Panc1 (cell line): ENCODE results near the gene TRIP10. TPM values are rescaled to one million over a fixed set of nuclear protein-coding genes. Genes with fewer than 3 reads are reported as not detected.

Source experiments
- ATAC-seq: fragments of 200-7000 bp; cut with Tn5 transposase; 2 replicates; pipeline ENCODE4 v1.9.1; 2020; ENCODE audit warnings: mild to moderate bottlenecking, moderate library complexity
- BruUV-seq: library from RNA; stranded (reverse); fragments of 400-500 nt; replicated peaks from 2 replicates; lab custom pipeline; 2021; lab: Mats Ljungman, UMichigan
- CTCF ChIA-PET: fragments of 300-600 bp; sonication (Branson Sonifier 250); formaldehyde crosslinking; loops from one replicate; lab custom pipeline; 2022; ENCODE audit warnings: antibody characterized with exemption; lab: Charles Lee
- POLR2A ChIA-PET: fragments of 300-600 bp; sonication (Branson Sonifier 250); formaldehyde crosslinking; loops from one replicate; lab custom pipeline; 2022; ENCODE audit warnings: antibody characterized with exemption; lab: Charles Lee
- DNase-seq: peaks from one replicate; pipeline ENCODE4 v3.0.0-alpha.2; 2010; ENCODE audit warnings: low read depth, low spot score
- H3K27ac ChIP-seq: 2 replicates; pipeline ENCODE4 v1.5.1; 2011; ENCODE audit warnings: mild to moderate bottlenecking, low read length, inconsistent platforms
- H3K27me3 ChIP-seq: fragments of 200-500 bp; sonication (Bioruptor generic); 2 replicates; pipeline ENCODE4 v1.6.0; 2014; ENCODE audit warnings: low read length, inconsistent platforms; ENCODE audit not compliant: control insufficient read depth, insufficient read depth
- H3K36me3 ChIP-seq: fragments of 200-500 bp; sonication (Bioruptor generic); 2 replicates; pipeline ENCODE4 v1.5.1; 2014; ENCODE audit warnings: inconsistent platforms, mild to moderate bottlenecking, low read length, moderate library complexity; ENCODE audit not compliant: control insufficient read depth, insufficient read depth
- H3K4me1 ChIP-seq: 2 replicates; pipeline ENCODE4 v1.5.1; 2011; ENCODE audit warnings: inconsistent platforms, mild to moderate bottlenecking, low read length, moderate library complexity; ENCODE audit not compliant: control insufficient read depth, insufficient read depth
- H3K4me3 ChIP-seq, 2 experiments: 2 replicates each; pipeline ENCODE4 v1.5.1; 2011 to 2012; ENCODE audit warnings: low read depth in 2 of 2, low read length in 2 of 2, mild to moderate bottlenecking in 2 of 2, inconsistent platforms in 1 of 2, moderate library complexity in 1 of 2
- H3K9me3 ChIP-seq: fragments of 200-500 bp; sonication (Bioruptor generic); 2 replicates; pipeline ENCODE4 v1.5.1; 2014; ENCODE audit warnings: low read depth, mild to moderate bottlenecking, inconsistent platforms, low read length, moderate library complexity; ENCODE audit not compliant: control insufficient read depth, insufficient read depth
- CTCF ChIP-seq: fragments of 450-650 bp; IDR thresholded peaks from 2 replicates; pipeline ENCODE4 v1.5.1; 2017; ENCODE audit warnings: mild to moderate bottlenecking
- POLR2AphosphoS5 ChIP-seq: IDR thresholded peaks from 2 replicates; pipeline ENCODE4 v1.6.1; 2012; ENCODE audit warnings: mild to moderate bottlenecking, low read depth, low read length, moderate library complexity
- REST ChIP-seq, 2 experiments: IDR thresholded peaks; 2 replicates each; pipeline ENCODE4 v1.6.1; 2011 to 2012; ENCODE audit warnings: low read depth in 2 of 2, control low read depth in 1 of 2, low read length in 1 of 2, mild to moderate bottlenecking in 1 of 2, moderate library complexity in 1 of 2; ENCODE audit not compliant: insufficient read depth in 1 of 2
- SIN3A ChIP-seq: IDR thresholded peaks from 2 replicates; pipeline ENCODE4 v1.6.1; 2012; ENCODE audit warnings: low read depth, mild to moderate bottlenecking, low read length, moderate library complexity, borderline replicate concordance; ENCODE audit not compliant: insufficient read depth
- TCF7L2 ChIP-seq: IDR thresholded peaks from 2 replicates; pipeline ENCODE4 v1.6.1; 2011; ENCODE audit warnings: mild to moderate bottlenecking, low read depth, low read length, inconsistent platforms
- in situ Hi-C: cut with HindIII; loops from 2 replicates; pipeline ENCODE4 v1.10.0; 2016; ENCODE audit warnings: low sequenced_read_pairs, low pct_unique_long_range_greater_than_20kb
- intact Hi-C: fragments of 100-400 bp; cut with micrococcal nuclease; formaldehyde crosslinking; loops from one replicate; pipeline ENCODE4 v1.10.0; 2022; ENCODE audit not compliant: unreplicated experiment
- total RNA-seq: library from RNA; stranded (reverse); gene quantifications from one replicate; pipeline ENCODE4 v1.2.1, GENCODE V29; 2021; ENCODE audit not compliant: unreplicated experiment

Gene TRIP10
- total RNA-seq, 1 experiment from 2014 or later: 115 TPM

GRCh38 chr19:6754653-6755463 lies 15.4 kb downstream of the TRIP10 start:
- no peak for ATAC-seq
- Histone ChIP-seq H3K36me3 (peaks cover 3% of the 10 kb centered on the region; the same call in 1 of the 2 replicates), H3K27me3 (no peaks in the 10 kb centered on the region), H3K9me3 (no peaks in the 10 kb centered on the region), H3K4me1 (peaks cover 2% of the 10 kb centered on the region; the same call in 1 of the 2 replicates), H3K27ac (no peak overlapping the region), H3K4me3 (no peak overlapping the region)
- POLR2A ChIA-PET: no interaction called here
- no peak for TF ChIP-seq POLR2AphosphoS5
- TF ChIP-seq TCF7L2: no peak
- TF ChIP-seq CTCF: no peak
- no peak for TF ChIP-seq REST (IDR thresholded peaks at IDR 0.05; ENCODE audit: insufficient read depth in 1 of 2, low read depth in 2 of 2, low read length in 1 of 2)
- TF ChIP-seq SIN3A: no peak
- BruUV-seq: no TSS peak
- intact Hi-C loops: loop anchor here (5.0 kb wide), 1 partner anchor 107 kb away; no protein-coding TSS in a partner anchor
- CTCF ChIA-PET: no interaction called here
- in situ Hi-C loops: no loop called here
- no peak for DNase-seq

GRCh38 chr19:6760606-6761005 lies 21.1 kb downstream of the TRIP10 start:
- no TSS peak for BruUV-seq
- ATAC-seq: no peak
- Histone ChIP-seq H3K4me3 (no peak overlapping the region), H3K9me3 (no peaks in the 10 kb centered on the region), H3K36me3 (no peaks in the 10 kb centered on the region), H3K4me1 (no peaks in the 10 kb centered on the region), H3K27me3 (no peaks in the 10 kb centered on the region), H3K27ac (no peak overlapping the region)
- in situ Hi-C loops: no loop called here
- DNase-seq: no peak
- intact Hi-C loops: no loop called here
- CTCF ChIA-PET: no interaction called here
- POLR2A ChIA-PET: interaction anchor here (0.7 kb wide), 1 partner anchor 52 kb away, joined by 3 read pairs; no protein-coding TSS in a partner anchor
- TF ChIP-seq POLR2AphosphoS5 (no peak), SIN3A (no peak), CTCF (no peak), REST (IDR thresholded peaks at IDR 0.05; ENCODE audit: insufficient read depth in 1 of 2, low read depth in 2 of 2, low read length in 1 of 2) (no peak), TCF7L2 (no peak)
